K562 (cell line): Measurements from ENCODE around the gene KRT80. TPM values are rescaled to one million over a fixed set of nuclear protein-coding genes. Genes with fewer than 3 reads are reported as not detected.

Experiments
- ATAC-seq: fragments of 200-7000 bp; cut with Tn5 transposase; 3 replicates; pipeline ENCODE4 v1.9.1; 2020; ENCODE audit warnings: moderate library complexity
- BruUV-seq: library from RNA; stranded (reverse); fragments of 400-500 nt; replicated peaks from 2 replicates; lab custom pipeline; 2021; lab: Mats Ljungman, UMichigan
- CTCF ChIA-PET: fragments of 300-600 bp; formaldehyde crosslinking; extraction: SDS; loops from one replicate; lab custom pipeline; 2021; ENCODE audit warnings: low intra/inter-chr PET ratio; lab: Yijun Ruan, JAX
- POLR2A ChIA-PET: fragments of 300-600, 350-650 bp; sonication (Branson Sonifier 250); formaldehyde crosslinking; extraction: SDS; loops from one replicate; lab custom pipeline; 2021; ENCODE audit warnings: antibody characterized with exemption, inconsistent platforms; lab: Yijun Ruan, JAX
- DNase-seq, 4 experiments: peaks; one replicate each; pipeline versions ENCODE4 v3.0.0 to v3.0.0-alpha.2; 2011 to 2018; ENCODE audit warnings: low spot score in 3 of 4, mixed read lengths in 3 of 4; ENCODE audit errors: extremely low read depth in 1 of 4
- FAIRE-seq: peaks from 2 replicates; lab custom pipeline; 2011; peaks lifted over from hg19 to GRCh38; lab: Jason Lieb, UNC
- H2AFZ ChIP-seq: 2 replicates; pipeline ENCODE4 v1.6.0; 2011; ENCODE audit warnings: low read depth, low read length, control low read depth, inconsistent platforms
- H3K27ac ChIP-seq: fragments of 200-600 bp; 3 replicates; pipeline ENCODE4 v1.8.0; 2011; ENCODE audit warnings: low read depth, mild to moderate bottlenecking, control low read depth, inconsistent platforms, low read length, moderate library complexity, mixed read lengths; ENCODE audit errors: extremely low read depth
- H3K27me3 ChIP-seq, 2 experiments: fragments of 300-600 bp in 1 of 2; 2 replicates in 1 of 2; 3 replicates in 1 of 2; pipeline versions ENCODE4 v1.6.0 to v1.8.0; 2011; ENCODE audit warnings: inconsistent platforms in 2 of 2, low read length in 2 of 2, mild to moderate bottlenecking in 1 of 2, mixed read lengths in 1 of 2, moderate library complexity in 1 of 2; ENCODE audit not compliant: control insufficient read depth in 2 of 2, insufficient read depth in 2 of 2
- H3K36me3 ChIP-seq: fragments of 300-600 bp; 3 replicates; pipeline ENCODE4 v1.8.0; 2011; ENCODE audit warnings: mild to moderate bottlenecking, low read length, inconsistent platforms; ENCODE audit not compliant: control insufficient read depth, insufficient read depth
- H3K4me1 ChIP-seq, 2 experiments: fragments of 200-600 bp in 1 of 2; replicated peaks in 1 of 2; 2 replicates in 1 of 2; 3 replicates in 1 of 2; pipeline versions ENCODE4 v1.5.1 to v1.8.0; 2011; ENCODE audit warnings: inconsistent platforms in 2 of 2, low read length in 2 of 2, mild to moderate bottlenecking in 1 of 2, mixed read lengths in 1 of 2, moderate library complexity in 1 of 2; ENCODE audit not compliant: control insufficient read depth in 2 of 2, insufficient read depth in 2 of 2
- H3K4me2 ChIP-seq: 2 replicates; pipeline ENCODE4 v1.6.1; 2011; ENCODE audit warnings: low read length, control low read depth, inconsistent platforms, mixed read lengths; ENCODE audit not compliant: insufficient read depth
- H3K4me3 ChIP-seq: fragments of 200-600 bp; sonication (generic), shearing (Covaris generic); 2 replicates; pipeline ENCODE4 v1.5.1; 2016; ENCODE audit warnings: control low read depth, inconsistent platforms
- H3K79me2 ChIP-seq: fragments of 200-600 bp; 3 replicates; pipeline ENCODE4 v1.8.0; 2011; ENCODE audit warnings: low read length, inconsistent platforms; ENCODE audit not compliant: control insufficient read depth, insufficient read depth
- H3K9ac ChIP-seq, 2 experiments: 2 replicates each; pipeline versions ENCODE4 v1.6.0 to v1.6.1; 2011; ENCODE audit warnings: low read depth in 2 of 2, low read length in 2 of 2, control low read depth in 1 of 2, inconsistent platforms in 1 of 2, mild to moderate bottlenecking in 1 of 2, mixed read lengths in 1 of 2; ENCODE audit not compliant: insufficient read depth in 1 of 2
- H3K9me1 ChIP-seq: one replicate; pipeline ENCODE4 v1.6.0; 2011; ENCODE audit warnings: inconsistent platforms, mild to moderate bottlenecking, low read length, moderate library complexity; ENCODE audit not compliant: control insufficient read depth, insufficient read depth
- H3K9me3 ChIP-seq: replicated peaks from 2 replicates; pipeline ENCODE4 v1.5.1; 2011; ENCODE audit warnings: low read depth, low read length, inconsistent platforms; ENCODE audit not compliant: control insufficient read depth, insufficient read depth
- H4K20me1 ChIP-seq: replicated peaks from 2 replicates; pipeline ENCODE4 v1.6.1; 2011; ENCODE audit warnings: low read length, inconsistent platforms, mixed read lengths; ENCODE audit not compliant: control insufficient read depth, insufficient read depth
- FIP1L1 ChIP-seq: fragments of 200-400 bp; formaldehyde crosslinking; IDR thresholded peaks from 2 replicates; pipeline ENCODE4 v1.6.1; 2018; ENCODE audit warnings: mild to moderate bottlenecking, low read depth, low read length; ENCODE audit not compliant: poor library complexity, severe bottlenecking
- FOS ChIP-seq: IDR thresholded peaks from 3 replicates; pipeline ENCODE4 v1.6.1; 2011; ENCODE audit not compliant: insufficient read length; ENCODE audit errors: extremely low read depth
- GABPB1 ChIP-seq: sonication (generic); formaldehyde crosslinking; IDR thresholded peaks from 2 replicates; pipeline ENCODE4 v1.8.0; 2022; ENCODE audit warnings: mild to moderate bottlenecking, missing genetic modification reagents
- ZNF764 ChIP-seq: fragments of 250-450 bp; sonication (Bioruptor Pico); IDR thresholded peaks from 2 replicates; pipeline ENCODE4 v1.4.0; 2020; ENCODE audit warnings: low read depth, mild to moderate bottlenecking, moderate library complexity
- WGBS: fragments of 100-300 bp; shearing (Covaris generic); methylation state at CpG from one replicate; pipeline ENCODE4 v1.1.6; 2016; ENCODE audit warnings: low coverage, mixed read lengths; ENCODE audit not compliant: insufficient coverage; ENCODE audit errors: missing lambda C conversion rate; 5-methylcytosine and 5-hydroxymethylcytosine counted together
- in situ Hi-C: fragments of 300-500 bp; cut with MboI; formaldehyde crosslinking; loops from 4 replicates; pipeline ENCODE4 v1.15.0; 2018; ENCODE audit warnings: inconsistent platforms, mixed read lengths
- intact Hi-C: fragments of 100-400 bp; cut with micrococcal nuclease; formaldehyde crosslinking; loops from 2 replicates; pipeline ENCODE4 v1.14.2; 2022
- polyA plus RNA-seq, 8 experiments: library from polyadenylated mRNA; depleted of rRNA in 4 of 8; stranded (reverse) in 5 of 8; unstranded in 3 of 8; fragments of >200 nt; fragmentation: Nextera tagmentation in 2 of 8; fragmentation: Illumina TruSeq in 1 of 8; extraction: Ambion mirVana in 2 of 8; extraction: Trizol in 1 of 8; gene quantifications; 2 replicates each; pipeline versions ENCODE4 v1.2.1 to v1.2.3, GENCODE V29; 2011 to 2014; ENCODE audit warnings: inconsistent platforms in 1 of 8, missing spikeins in 1 of 8
- total RNA-seq, 7 experiments: library from RNA; depleted of rRNA in 6 of 7; stranded (reverse); fragments of >200 nt in 6 of 7; fragmentation: Illumina TruSeq in 2 of 7; extraction: Trizol in 2 of 7; gene quantifications; 2 replicates each; pipeline versions ENCODE4 v1.2.1 to v1.2.3, GENCODE V29; 2011 to 2021; ENCODE audit warnings: low replicate concordance in 1 of 7
- TF ChIP-seq, protein P1 (sequence below): sonication (generic); formaldehyde crosslinking; IDR thresholded peaks from 2 replicates; pipeline ENCODE4 v1.8.0; 2022; ENCODE audit warnings: missing genetic modification reagents, mild to moderate bottlenecking, borderline replicate concordance
- TF ChIP-seq, protein P2 (sequence below): fragments of 450-650 bp; IDR thresholded peaks from 2 replicates; pipeline ENCODE4 v1.6.1; 2017; ENCODE audit warnings: mild to moderate bottlenecking, moderate library complexity
- TF ChIP-seq, protein P3 (sequence below): fragments of 150-350 bp; conservative IDR thresholded peaks from 2 replicates; pipeline ENCODE4 v1.6.1; 2014; ENCODE audit warnings: low read length
- TF ChIP-seq, protein P4 (sequence below): fragments of 450-650 bp; formaldehyde crosslinking; IDR thresholded peaks from 2 replicates; pipeline ENCODE4 v1.4.0; 2020; ENCODE audit warnings: mild to moderate bottlenecking, moderate library complexity
- TF ChIP-seq, protein P5 (sequence below): fragments of 200-400 bp; formaldehyde crosslinking; IDR thresholded peaks from 2 replicates; pipeline ENCODE4 v1.6.1; 2017; ENCODE audit warnings: mild to moderate bottlenecking, low read depth, low read length, moderate library complexity

Gene KRT80
- total and polyA plus RNA-seq, 9 of the 15 experiments (the other 6 are each of a cell fraction or from before 2014, with no cell fraction given): not detected

DNA sequence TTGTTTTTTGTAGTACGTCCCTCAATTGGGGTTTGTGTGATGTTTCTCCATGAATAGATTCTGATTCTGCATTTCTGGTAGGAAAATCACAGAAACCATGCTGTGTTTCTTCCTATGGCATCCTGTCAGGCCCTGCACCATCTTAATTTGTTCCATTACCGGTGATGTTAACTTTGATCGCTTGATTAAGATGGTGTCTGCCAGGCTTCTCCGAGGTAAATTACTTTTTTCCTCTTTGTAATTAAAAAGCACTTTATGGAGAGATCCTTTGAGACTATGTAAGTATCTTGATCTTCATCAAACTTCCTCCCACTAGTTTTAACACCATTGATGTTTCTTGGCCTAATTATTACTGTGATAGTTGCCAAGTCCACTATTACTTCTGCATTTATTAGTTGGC, 26.2 kb upstream of the KRT80 start:
- 0% methylated on average over 4 of the region's 4 CpGs for WGBS
- DNase-seq (no peak), ATAC-seq (no peak), FAIRE-seq (no peak)
- Histone ChIP-seq H3K79me2 (no peaks in the 10 kb centered on the region), H4K20me1 (peaks cover 8% of the 10 kb centered on the region), H3K4me3 (no peak overlapping the region), H3K4me1 (no peaks in the 10 kb centered on the region; a peak in 1 of 5 replicates), H3K27ac (no peak overlapping the region), H2AFZ (no peak overlapping the region), H3K9ac (no peak overlapping the region), H3K36me3 (no peaks in the 10 kb centered on the region), H3K9me1 (no peaks in the 10 kb centered on the region), H3K4me2 (no peak overlapping the region), H3K9me3 (no peaks in the 10 kb centered on the region), H3K27me3 (peaks cover 3 to 13% of the 10 kb centered on the region in 2 experiments; a peak in 2 of 5 replicates)
- POLR2A ChIA-PET: no interaction called here
- in situ Hi-C loops (loop anchor here (5.0 kb wide), 1 partner anchor 99 kb away; no protein-coding TSS in a partner anchor), intact Hi-C loops (no loop called here)
- BruUV-seq: no TSS peak
- CTCF ChIA-PET: interaction anchor here (0.6 kb wide), 1 partner anchor 46 kb away, joined by 3 read pairs; no protein-coding TSS in a partner anchor
- TF ChIP-seq FIP1L1 (no peak), GABPB1 (no peak), ZNF764 (CRISPR knock-in tag) (no peak), FOS (no peak)
- TF ChIP-seq, protein P1, sequence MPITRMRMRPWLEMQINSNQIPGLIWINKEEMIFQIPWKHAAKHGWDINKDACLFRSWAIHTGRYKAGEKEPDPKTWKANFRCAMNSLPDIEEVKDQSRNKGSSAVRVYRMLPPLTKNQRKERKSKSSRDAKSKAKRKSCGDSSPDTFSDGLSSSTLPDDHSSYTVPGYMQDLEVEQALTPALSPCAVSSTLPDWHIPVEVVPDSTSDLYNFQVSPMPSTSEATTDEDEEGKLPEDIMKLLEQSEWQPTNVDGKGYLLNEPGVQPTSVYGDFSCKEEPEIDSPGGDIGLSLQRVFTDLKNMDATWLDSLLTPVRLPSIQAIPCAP (CRISPR knock-in tag): no peak
- TF ChIP-seq, protein P2, sequence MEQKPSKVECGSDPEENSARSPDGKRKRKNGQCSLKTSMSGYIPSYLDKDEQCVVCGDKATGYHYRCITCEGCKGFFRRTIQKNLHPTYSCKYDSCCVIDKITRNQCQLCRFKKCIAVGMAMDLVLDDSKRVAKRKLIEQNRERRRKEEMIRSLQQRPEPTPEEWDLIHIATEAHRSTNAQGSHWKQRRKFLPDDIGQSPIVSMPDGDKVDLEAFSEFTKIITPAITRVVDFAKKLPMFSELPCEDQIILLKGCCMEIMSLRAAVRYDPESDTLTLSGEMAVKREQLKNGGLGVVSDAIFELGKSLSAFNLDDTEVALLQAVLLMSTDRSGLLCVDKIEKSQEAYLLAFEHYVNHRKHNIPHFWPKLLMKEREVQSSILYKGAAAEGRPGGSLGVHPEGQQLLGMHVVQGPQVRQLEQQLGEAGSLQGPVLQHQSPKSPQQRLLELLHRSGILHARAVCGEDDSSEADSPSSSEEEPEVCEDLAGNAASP: no peak
- TF ChIP-seq, protein P3, sequence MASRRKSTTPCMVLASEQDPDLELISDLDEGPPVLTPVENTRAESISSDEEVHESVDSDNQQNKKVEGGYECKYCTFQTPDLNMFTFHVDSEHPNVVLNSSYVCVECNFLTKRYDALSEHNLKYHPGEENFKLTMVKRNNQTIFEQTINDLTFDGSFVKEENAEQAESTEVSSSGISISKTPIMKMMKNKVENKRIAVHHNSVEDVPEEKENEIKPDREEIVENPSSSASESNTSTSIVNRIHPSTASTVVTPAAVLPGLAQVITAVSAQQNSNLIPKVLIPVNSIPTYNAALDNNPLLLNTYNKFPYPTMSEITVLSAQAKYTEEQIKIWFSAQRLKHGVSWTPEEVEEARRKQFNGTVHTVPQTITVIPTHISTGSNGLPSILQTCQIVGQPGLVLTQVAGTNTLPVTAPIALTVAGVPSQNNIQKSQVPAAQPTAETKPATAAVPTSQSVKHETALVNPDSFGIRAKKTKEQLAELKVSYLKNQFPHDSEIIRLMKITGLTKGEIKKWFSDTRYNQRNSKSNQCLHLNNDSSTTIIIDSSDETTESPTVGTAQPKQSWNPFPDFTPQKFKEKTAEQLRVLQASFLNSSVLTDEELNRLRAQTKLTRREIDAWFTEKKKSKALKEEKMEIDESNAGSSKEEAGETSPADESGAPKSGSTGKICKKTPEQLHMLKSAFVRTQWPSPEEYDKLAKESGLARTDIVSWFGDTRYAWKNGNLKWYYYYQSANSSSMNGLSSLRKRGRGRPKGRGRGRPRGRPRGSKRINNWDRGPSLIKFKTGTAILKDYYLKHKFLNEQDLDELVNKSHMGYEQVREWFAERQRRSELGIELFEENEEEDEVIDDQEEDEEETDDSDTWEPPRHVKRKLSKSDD: no peak
- TF ChIP-seq, protein P4, sequence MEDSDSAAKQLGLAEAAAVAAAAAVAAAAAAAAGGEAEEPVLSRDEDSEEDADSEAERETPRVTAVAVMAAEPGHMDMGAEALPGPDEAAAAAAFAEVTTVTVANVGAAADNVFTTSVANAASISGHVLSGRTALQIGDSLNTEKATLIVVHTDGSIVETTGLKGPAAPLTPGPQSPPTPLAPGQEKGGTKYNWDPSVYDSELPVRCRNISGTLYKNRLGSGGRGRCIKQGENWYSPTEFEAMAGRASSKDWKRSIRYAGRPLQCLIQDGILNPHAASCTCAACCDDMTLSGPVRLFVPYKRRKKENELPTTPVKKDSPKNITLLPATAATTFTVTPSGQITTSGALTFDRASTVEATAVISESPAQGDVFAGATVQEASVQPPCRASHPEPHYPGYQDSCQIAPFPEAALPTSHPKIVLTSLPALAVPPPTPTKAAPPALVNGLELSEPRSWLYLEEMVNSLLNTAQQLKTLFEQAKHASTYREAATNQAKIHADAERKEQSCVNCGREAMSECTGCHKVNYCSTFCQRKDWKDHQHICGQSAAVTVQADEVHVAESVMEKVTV: no peak
- TF ChIP-seq, protein P5, sequence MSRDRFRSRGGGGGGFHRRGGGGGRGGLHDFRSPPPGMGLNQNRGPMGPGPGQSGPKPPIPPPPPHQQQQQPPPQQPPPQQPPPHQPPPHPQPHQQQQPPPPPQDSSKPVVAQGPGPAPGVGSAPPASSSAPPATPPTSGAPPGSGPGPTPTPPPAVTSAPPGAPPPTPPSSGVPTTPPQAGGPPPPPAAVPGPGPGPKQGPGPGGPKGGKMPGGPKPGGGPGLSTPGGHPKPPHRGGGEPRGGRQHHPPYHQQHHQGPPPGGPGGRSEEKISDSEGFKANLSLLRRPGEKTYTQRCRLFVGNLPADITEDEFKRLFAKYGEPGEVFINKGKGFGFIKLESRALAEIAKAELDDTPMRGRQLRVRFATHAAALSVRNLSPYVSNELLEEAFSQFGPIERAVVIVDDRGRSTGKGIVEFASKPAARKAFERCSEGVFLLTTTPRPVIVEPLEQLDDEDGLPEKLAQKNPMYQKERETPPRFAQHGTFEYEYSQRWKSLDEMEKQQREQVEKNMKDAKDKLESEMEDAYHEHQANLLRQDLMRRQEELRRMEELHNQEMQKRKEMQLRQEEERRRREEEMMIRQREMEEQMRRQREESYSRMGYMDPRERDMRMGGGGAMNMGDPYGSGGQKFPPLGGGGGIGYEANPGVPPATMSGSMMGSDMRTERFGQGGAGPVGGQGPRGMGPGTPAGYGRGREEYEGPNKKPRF: no peak
